Muscle layer of colon (tissue), 2 donors: ENCODE results near the gene PTGDR2.

Experiments used
- H3K27ac ChIP-seq: one replicate; pipeline ENCODE4 v1.7.0; 2013; ENCODE audit warnings: low read depth, mild to moderate bottlenecking, low read length, moderate library complexity
- H3K27me3 ChIP-seq, 2 donors: one replicate each; pipeline ENCODE4 v1.7.0; 2013; ENCODE audit warnings: low read length in 2 of 2, mild to moderate bottlenecking in 2 of 2; ENCODE audit not compliant: insufficient read depth in 2 of 2, control insufficient read depth in 1 of 2
- H3K36me3 ChIP-seq: one replicate; pipeline ENCODE4 v1.7.0; 2013; ENCODE audit warnings: mild to moderate bottlenecking, low read length; ENCODE audit not compliant: insufficient read depth
- H3K4me1 ChIP-seq: one replicate; pipeline ENCODE4 v1.7.0; 2013; ENCODE audit warnings: mild to moderate bottlenecking, low read length; ENCODE audit not compliant: insufficient read depth
- H3K4me3 ChIP-seq, 2 donors: one replicate each; pipeline ENCODE4 v1.7.0; 2013; ENCODE audit warnings: low read length in 2 of 2, low read depth in 1 of 2, mild to moderate bottlenecking in 1 of 2, moderate library complexity in 1 of 2
- H3K9ac ChIP-seq: one replicate; pipeline ENCODE4 v1.7.0; 2013; ENCODE audit warnings: low read length
- H3K9me3 ChIP-seq: one replicate; pipeline ENCODE4 v1.7.0; 2013; ENCODE audit warnings: mild to moderate bottlenecking, low read length
- donor health status: abdominal sarcoma.
- donor health status: Adenocarcinoma of cecum.

The PTGDR2 gene

DNA sequence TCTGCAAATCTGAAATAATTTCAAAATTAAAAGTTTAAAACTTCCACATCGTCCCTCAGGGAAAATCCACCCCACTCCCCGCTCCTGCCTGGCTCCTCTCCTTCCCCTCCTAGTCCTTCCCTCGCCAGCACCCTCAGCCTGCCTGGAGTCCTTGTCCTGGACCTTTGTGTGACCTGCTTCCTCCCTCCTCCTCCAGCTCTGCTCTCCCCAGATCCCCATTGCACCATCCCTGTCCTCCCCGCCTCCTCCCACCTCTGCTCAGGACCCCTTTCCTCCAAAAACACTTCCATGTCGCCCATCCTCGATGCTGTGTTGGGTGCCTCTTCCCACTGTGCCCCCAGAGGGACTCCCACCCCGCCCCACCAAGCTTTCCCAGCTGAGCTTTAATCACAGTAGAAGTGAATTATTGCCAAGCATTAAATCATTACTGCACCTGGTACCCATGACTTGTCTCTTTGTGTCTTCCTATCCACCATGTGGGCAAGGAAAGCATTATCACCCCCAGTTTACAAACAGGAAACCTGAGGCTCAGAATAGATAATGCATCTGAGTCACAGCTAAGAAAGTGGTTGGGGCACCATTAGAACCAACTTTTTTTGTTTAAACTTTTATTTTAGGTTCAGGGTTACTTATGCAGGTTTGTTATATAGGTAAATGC is 9.2 kb upstream of the PTGDR2 start:
- H3K27me3 ChIP-seq = no peaks in the 10 kb centered on the region

GRCh38 chr11:60863550-60864521 is 8.1 kb upstream of the PTGDR2 start:
- Histone ChIP-seq H3K27me3 (no peaks in the 10 kb centered on the region), H3K9ac (no peak overlapping the region), H3K36me3 (no peaks in the 10 kb centered on the region), H3K27ac (no peak overlapping the region), H3K4me1 (no peaks in the 10 kb centered on the region), H3K9me3 (no peaks in the 10 kb centered on the region), H3K4me3 (no peak overlapping the region)

More for the DNA sequence above, 9.2 kb upstream of the PTGDR2 start:
- H3K36me3 ChIP-seq = no peaks in the 10 kb centered on the region
- H3K9ac ChIP-seq = no peak overlapping the region
- H3K9me3 ChIP-seq = no peaks in the 10 kb centered on the region
- H3K4me1 ChIP-seq = no peaks in the 10 kb centered on the region
- no peak overlapping the region for H3K4me3 ChIP-seq
- no peak overlapping the region for H3K27ac ChIP-seq

DNA sequence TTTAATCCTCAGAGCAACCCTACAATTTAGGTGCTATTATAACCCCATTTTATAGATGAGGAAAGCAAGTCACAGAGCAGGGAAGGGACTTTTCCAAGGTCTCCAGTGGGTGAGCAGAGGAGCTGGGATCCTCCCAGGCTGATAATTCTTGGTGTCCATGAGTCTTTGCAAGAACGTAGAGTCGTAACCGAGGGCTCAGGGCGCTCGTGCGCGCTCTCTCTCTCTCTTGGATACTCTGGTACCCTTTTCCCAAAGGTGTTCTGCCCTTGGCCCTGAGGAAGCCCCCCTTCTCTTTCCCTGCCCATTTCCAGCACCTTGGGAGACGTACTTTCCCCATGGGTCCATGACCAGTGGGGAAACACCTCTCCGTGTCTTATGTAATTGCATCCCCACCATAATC is 6.4 kb upstream of the PTGDR2 start:
- no peak overlapping the region for H3K4me3 ChIP-seq
- H3K36me3 ChIP-seq = no peaks in the 10 kb centered on the region

GRCh38 chr11:60860943-60861342 is 5.2 kb upstream of the PTGDR2 start:
- H3K27ac ChIP-seq = no peak overlapping the region
- H3K27me3 ChIP-seq = no peaks in the 10 kb centered on the region
- no peak overlapping the region for H3K9ac ChIP-seq
- no peak overlapping the region for H3K4me3 ChIP-seq
- H3K9me3 ChIP-seq = no peaks in the 10 kb centered on the region
- H3K4me1 ChIP-seq = no peaks in the 10 kb centered on the region
- H3K36me3 ChIP-seq = no peaks in the 10 kb centered on the region

More for the DNA sequence above, 6.4 kb upstream of the PTGDR2 start:
- H3K27me3 ChIP-seq = no peaks in the 10 kb centered on the region
- no peak overlapping the region for H3K9ac ChIP-seq
- no peak overlapping the region for H3K27ac ChIP-seq
- H3K9me3 ChIP-seq = no peaks in the 10 kb centered on the region
- no peaks in the 10 kb centered on the region for H3K4me1 ChIP-seq

- H3K36me3 ChIP-seq = no peaks in the 10 kb centered on the region
Measured at GRCh38 chr11:60859616-60860250, 4.0 kb upstream of the PTGDR2 start.

GRCh38 chr11:60858731-60859464 is 3.1 kb upstream of the PTGDR2 start:
- no peak overlapping the region for H3K9ac ChIP-seq
- H3K27ac ChIP-seq = no peak overlapping the region
- no peak overlapping the region for H3K4me3 ChIP-seq
- no peaks in the 10 kb centered on the region for H3K27me3 ChIP-seq
- H3K4me1 ChIP-seq = no peaks in the 10 kb centered on the region
- no peaks in the 10 kb centered on the region for H3K9me3 ChIP-seq
- no peaks in the 10 kb centered on the region for H3K36me3 ChIP-seq

More at GRCh38 chr11:60859616-60860250, 4.0 kb upstream of the PTGDR2 start:
- Histone ChIP-seq H3K4me3 (no peak overlapping the region), H3K27ac (no peak overlapping the region), H3K9ac (no peak overlapping the region), H3K4me1 (no peaks in the 10 kb centered on the region), H3K27me3 (no peaks in the 10 kb centered on the region), H3K9me3 (no peaks in the 10 kb centered on the region)

GRCh38 chr11:60858236-60858635 is 2.5 kb upstream of the PTGDR2 start:
- Histone ChIP-seq H3K9me3 (no peaks in the 10 kb centered on the region), H3K27ac (no peak overlapping the region), H3K4me1 (no peaks in the 10 kb centered on the region), H3K4me3 (no peak overlapping the region), H3K27me3 (no peaks in the 10 kb centered on the region), H3K9ac (no peak overlapping the region), H3K36me3 (no peaks in the 10 kb centered on the region)

- Histone ChIP-seq H3K36me3 (no peaks in the 10 kb centered on the region), H3K9me3 (no peaks in the 10 kb centered on the region), H3K4me3 (no peak overlapping the region), H3K27ac (no peak overlapping the region), H3K9ac (no peak overlapping the region), H3K4me1 (no peaks in the 10 kb centered on the region), H3K27me3 (no peaks in the 10 kb centered on the region)
Measured at GRCh38 chr11:60857378-60858232, 1.9 kb upstream of the PTGDR2 start.

- no peaks in the 10 kb centered on the region for H3K27me3 ChIP-seq
- H3K36me3 ChIP-seq = peaks cover 6% of the 10 kb centered on the region
- H3K4me3 ChIP-seq = no peak overlapping the region
- no peaks in the 10 kb centered on the region for H3K9me3 ChIP-seq
- no peak overlapping the region for H3K27ac ChIP-seq
- H3K9ac ChIP-seq = no peak overlapping the region
- H3K4me1 ChIP-seq = no peaks in the 10 kb centered on the region
Measured at GRCh38 chr11:60854847-60855725, 664 bp downstream of the PTGDR2 start.
